Large intestine (tissue), 3 donors: ENCODE data around the gene GSX2. TPM values are rescaled to one million over a fixed set of nuclear protein-coding genes. Genes with fewer than 3 reads are reported as not detected.

Experiments used
- DNase-seq, 2 donors: peaks; one replicate each; pipeline versions ENCODE4 v3.0.0 to v3.0.0-alpha.2; 2013
- H3K27ac ChIP-seq: one replicate; pipeline ENCODE4 v1.5.1; 2013; ENCODE audit warnings: low read length
- H3K27me3 ChIP-seq: 2 replicates; pipeline ENCODE4 v1.6.1; 2013; ENCODE audit warnings: low read length; ENCODE audit not compliant: control insufficient read depth, insufficient read depth
- H3K36me3 ChIP-seq: 2 replicates; pipeline ENCODE4 v1.6.1; 2013; ENCODE audit warnings: low read length; ENCODE audit not compliant: control insufficient read depth, insufficient read depth
- H3K4me1 ChIP-seq: one replicate; pipeline ENCODE4 v1.6.1; 2013; ENCODE audit warnings: low read length; ENCODE audit not compliant: control insufficient read depth, insufficient read depth
- H3K4me3 ChIP-seq: one replicate; pipeline ENCODE4 v1.5.1; 2013; ENCODE audit warnings: low read length
- H3K9me3 ChIP-seq: one replicate; pipeline ENCODE4 v1.6.1; 2013; ENCODE audit warnings: mild to moderate bottlenecking, low read depth, low read length, moderate library complexity; ENCODE audit not compliant: control insufficient read depth
- WGBS: methylation state at CpG from one replicate; pipeline ENCODE4 v1.1.5; 2013; ENCODE audit warnings: low lambda C conversion rate; ENCODE audit not compliant: insufficient coverage; 5-methylcytosine and 5-hydroxymethylcytosine counted together
- polyA plus RNA-seq: library from polyadenylated mRNA; unstranded; fragments of 120-200 nt; gene quantifications from one replicate; pipeline ENCODE4 v1.2.1, GENCODE V29; 2013

The GSX2 gene
- polyA plus RNA-seq, 1 donor, result not detected

DNA sequence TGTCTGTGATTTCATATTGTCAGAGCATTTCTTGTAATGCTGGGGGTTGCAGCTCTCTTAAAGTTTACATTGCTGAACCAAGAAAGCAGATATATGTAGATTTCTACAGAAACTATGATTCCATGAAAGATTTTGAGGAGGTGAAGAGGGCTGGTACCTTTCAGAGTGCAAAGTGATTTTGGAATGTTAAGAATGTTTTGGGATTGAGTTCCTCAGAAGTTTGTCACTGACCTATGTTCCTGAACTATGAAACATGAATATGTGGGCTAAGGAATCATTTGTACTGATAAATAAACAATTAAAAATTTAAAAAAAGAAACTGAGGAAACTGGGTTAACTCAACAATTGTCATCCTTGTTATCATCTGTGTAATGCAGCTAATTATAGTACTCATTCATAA, 23.3 kb upstream of the GSX2 start:
- no peak overlapping the region for H3K27ac ChIP-seq

DNA sequence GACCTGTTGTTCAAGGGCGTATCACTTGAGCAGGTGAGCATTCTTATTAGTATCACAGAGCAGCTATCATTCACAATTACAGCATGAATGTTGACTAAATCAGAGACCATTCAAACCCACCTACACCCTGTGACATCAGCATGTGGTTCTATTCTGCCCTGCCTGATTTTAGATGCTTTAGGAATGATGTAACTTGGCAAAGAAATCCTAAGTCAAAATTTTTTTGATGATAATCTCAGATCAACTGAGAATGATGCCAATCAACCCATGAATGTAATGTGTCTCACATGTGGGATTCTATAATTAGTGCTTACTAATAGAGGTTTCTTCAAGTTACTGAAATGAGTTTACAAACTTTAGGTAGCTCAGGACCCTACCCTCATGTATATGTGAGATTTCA, 22.2 kb upstream of the GSX2 start:
- no CpG with 5 or more reads among the region's 1 CpG for WGBS
- no peak for DNase-seq
- no peak overlapping the region for H3K27ac ChIP-seq
- H3K9me3 ChIP-seq, result no peaks in the 10 kb centered on the region
- H3K4me3 ChIP-seq, result no peak overlapping the region
- H3K36me3 ChIP-seq, result no peaks in the 10 kb centered on the region
- H3K27me3 ChIP-seq, result peaks cover 3% of the 10 kb centered on the region
- no peaks in the 10 kb centered on the region for H3K4me1 ChIP-seq

More for the DNA sequence above, 23.3 kb upstream of the GSX2 start:
- Histone ChIP-seq H3K4me3 (no peak overlapping the region), H3K9me3 (no peaks in the 10 kb centered on the region), H3K4me1 (no peaks in the 10 kb centered on the region), H3K27me3 (peaks cover 3% of the 10 kb centered on the region), H3K36me3 (no peaks in the 10 kb centered on the region)
- DNase-seq, result no peak

DNA sequence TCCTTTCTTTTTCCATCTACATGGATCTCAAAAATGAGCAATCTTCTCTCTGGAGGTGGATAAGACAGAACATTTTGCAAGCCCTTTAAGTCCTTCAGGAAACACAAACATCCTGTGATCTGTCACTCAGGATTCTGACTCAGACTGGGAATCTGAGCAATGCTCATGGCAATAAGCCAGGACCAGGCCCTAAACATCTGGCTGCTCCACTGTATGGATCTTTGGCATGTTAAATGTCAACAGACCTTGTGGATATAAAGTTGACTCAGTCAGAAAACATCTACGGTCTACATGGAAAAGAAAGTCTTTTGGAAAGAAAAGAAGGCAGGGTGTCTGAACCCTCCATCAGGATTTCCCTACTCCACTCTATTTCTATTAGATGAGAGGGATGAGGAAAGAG, 17.8 kb upstream of the GSX2 start:
- Histone ChIP-seq H3K4me1 (no peaks in the 10 kb centered on the region), H3K4me3 (no peak overlapping the region), H3K9me3 (no peaks in the 10 kb centered on the region), H3K27ac (no peak overlapping the region), H3K36me3 (no peaks in the 10 kb centered on the region), H3K27me3 (peaks cover 10% of the 10 kb centered on the region)
- peak in 1 of 2 donors; percentile 18 for DNase-seq
- WGBS, result no CpG with 5 or more reads among the region's 1 CpG

DNA sequence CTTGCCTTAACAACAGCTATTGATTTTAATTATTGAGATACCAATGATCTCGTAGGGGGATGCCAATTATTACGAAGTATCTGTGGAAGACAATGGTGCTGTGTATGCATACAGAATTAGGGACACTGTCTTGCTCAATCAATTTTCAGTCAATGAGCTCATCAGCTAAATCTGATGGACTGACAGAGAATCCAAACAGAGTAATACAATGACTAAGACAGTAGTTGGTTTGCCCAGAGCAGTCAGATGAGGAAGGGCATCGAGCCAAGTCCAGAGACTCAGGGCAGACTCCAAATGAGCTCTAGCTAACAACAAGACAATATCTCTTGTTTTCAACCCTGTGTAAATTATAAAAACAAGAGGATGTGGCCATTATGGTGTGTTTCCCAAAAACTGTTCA, 14.7 kb upstream of the GSX2 start:
- no peak overlapping the region for H3K27ac ChIP-seq
- peaks cover 20% of the 10 kb centered on the region for H3K27me3 ChIP-seq
- H3K36me3 ChIP-seq, result no peaks in the 10 kb centered on the region
- H3K9me3 ChIP-seq, result no peaks in the 10 kb centered on the region
- no peak overlapping the region for H3K4me3 ChIP-seq
- DNase-seq, result no peak
- WGBS, result 86% methylated on average over 2 of the region's 3 CpGs
- no peaks in the 10 kb centered on the region for H3K4me1 ChIP-seq

DNA sequence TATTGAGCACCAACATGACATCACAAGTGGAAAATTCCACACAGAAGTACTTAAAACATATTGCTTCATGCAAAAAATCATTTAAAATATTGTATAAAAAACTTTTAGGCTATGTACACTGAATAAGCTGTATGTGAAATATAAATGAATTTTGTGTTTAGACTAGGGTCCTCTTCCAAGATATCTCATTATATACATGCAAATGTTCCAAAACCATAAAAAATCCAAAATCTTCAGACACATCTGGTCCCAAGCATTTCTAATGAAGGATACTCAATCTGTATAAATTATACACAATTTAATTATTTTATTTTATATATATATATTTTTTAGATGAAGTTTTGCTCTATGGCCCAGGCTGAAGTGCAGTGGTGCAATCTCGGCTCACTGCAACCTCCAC, 10.1 kb upstream of the GSX2 start:
- H3K27me3 ChIP-seq, result peaks cover 64% of the 10 kb centered on the region
- H3K4me1 ChIP-seq, result peaks cover 19% of the 10 kb centered on the region
- no peak overlapping the region for H3K27ac ChIP-seq
- no peaks in the 10 kb centered on the region for H3K9me3 ChIP-seq
- WGBS, result no CpG with 5 or more reads among the region's 1 CpG
- no peak overlapping the region for H3K4me3 ChIP-seq
- DNase-seq, result no peak
- H3K36me3 ChIP-seq, result no peaks in the 10 kb centered on the region

DNA sequence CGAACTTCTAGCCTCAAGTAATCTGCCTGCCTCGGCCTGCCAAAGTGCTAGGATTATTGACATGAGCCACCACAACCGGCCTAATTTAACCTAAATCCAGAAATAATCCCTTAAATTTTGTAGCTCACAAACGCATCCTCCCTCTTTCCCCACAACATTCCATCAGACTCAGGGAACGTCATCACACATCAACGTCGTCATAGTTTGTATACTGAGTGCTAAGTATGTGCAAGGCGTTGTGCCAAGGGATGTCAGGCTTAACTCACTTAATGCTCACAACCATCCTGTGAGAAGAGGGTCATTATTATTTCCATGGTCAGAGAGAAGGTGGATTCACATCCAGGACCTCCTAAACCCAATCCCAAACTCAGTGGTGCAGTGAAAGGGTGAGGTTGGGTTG, 9.6 kb upstream of the GSX2 start:
- H3K27ac ChIP-seq, result no peak overlapping the region

DNA sequence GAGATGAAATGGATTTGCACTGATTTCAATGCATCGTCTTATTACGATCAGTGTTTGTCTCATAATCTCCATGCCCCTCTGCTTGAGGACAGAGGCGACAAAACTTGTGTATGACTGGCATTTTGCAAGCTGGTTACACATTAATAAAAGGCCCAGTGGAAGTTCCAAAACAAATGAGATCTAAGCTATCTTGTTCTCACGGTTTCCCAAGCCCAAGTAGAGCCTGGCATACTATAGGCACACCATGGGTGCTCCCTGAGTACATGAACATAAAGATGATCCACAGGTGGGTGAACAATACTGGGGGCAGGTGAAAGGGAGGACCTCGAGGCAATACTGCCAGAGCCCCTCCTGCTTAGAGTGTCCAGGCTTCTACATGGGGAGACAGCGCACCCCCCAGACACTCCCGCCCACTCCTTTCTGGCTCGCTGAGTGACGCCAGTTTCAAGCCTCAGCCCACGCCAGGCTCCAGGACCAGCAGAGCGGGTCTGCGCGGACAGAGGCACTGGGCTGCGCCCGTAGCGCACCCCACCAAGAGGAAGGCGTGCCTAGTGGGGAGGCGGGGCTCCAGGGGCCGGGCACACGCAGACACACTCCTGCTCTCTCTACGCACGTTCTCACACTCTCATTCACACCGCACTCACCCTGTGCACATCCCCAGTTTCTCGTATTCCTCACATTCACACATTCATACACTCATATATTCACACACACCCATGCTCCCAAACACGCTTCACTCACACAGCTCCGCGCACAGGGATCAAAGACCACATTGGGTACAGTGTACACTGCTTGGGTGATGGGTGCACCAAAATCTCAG, 8.9 kb upstream of the GSX2 start:
- DNase-seq, result no peak

More for the DNA sequence above, 9.6 kb upstream of the GSX2 start:
- peaks cover 69% of the 10 kb centered on the region for H3K27me3 ChIP-seq
- H3K4me1 ChIP-seq, result peaks cover 19% of the 10 kb centered on the region
- no peaks in the 10 kb centered on the region for H3K36me3 ChIP-seq
- WGBS, result no CpG with 5 or more reads among the region's 8 CpGs
- DNase-seq, result no peak
- no peaks in the 10 kb centered on the region for H3K9me3 ChIP-seq
- H3K4me3 ChIP-seq, result no peak overlapping the region

DNA sequence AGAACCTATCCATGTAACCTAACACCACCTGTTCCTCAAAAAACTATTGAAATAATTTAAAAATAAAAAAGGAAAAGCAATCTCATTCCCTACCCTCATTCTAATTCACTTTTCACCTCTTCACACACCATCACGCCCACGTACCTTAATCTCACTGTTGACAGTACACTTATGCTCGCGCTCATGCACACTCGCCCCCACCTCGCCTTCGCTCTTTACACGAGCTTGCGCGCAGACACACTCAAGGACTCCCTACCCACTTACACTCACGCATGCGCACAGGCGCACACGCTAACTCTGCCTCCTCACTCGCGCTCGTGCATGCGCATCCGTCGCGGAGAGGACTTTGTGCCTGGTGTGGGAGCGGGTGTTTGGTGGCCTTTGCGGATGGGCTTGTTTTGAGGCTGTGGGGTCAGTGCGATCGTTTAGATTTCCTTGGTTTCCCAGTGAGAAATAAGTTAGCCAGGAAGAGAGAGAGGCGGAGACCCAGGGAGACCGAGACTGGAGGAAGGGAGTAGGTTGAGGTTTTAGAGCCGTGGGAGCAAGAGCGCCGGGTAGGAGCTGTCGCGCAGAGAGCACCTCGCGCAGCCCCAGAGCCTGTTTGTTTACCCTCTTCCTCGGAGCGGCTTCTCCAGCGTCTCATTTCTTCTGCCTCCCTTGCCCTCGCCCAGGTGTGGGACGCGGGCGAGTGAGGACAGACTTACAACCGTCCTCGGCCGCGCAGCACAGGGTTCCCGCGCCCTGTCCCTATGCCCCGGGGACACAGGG, 8.1 kb upstream of the GSX2 start:
- Histone ChIP-seq H3K27me3 (peaks cover 80% of the 10 kb centered on the region), H3K4me3 (peak overlapping the region; percentile 38)

More for the DNA sequence above, 8.9 kb upstream of the GSX2 start:
- H3K27me3 ChIP-seq, result peaks cover 75% of the 10 kb centered on the region
- no peaks in the 10 kb centered on the region for H3K9me3 ChIP-seq
- no peaks in the 10 kb centered on the region for H3K36me3 ChIP-seq
- H3K4me3 ChIP-seq, result peak overlapping the region; percentile 38
- no peak overlapping the region for H3K27ac ChIP-seq
- WGBS, result no CpG with 5 or more reads among the region's 27 CpGs
- H3K4me1 ChIP-seq, result peaks cover 19% of the 10 kb centered on the region

DNA sequence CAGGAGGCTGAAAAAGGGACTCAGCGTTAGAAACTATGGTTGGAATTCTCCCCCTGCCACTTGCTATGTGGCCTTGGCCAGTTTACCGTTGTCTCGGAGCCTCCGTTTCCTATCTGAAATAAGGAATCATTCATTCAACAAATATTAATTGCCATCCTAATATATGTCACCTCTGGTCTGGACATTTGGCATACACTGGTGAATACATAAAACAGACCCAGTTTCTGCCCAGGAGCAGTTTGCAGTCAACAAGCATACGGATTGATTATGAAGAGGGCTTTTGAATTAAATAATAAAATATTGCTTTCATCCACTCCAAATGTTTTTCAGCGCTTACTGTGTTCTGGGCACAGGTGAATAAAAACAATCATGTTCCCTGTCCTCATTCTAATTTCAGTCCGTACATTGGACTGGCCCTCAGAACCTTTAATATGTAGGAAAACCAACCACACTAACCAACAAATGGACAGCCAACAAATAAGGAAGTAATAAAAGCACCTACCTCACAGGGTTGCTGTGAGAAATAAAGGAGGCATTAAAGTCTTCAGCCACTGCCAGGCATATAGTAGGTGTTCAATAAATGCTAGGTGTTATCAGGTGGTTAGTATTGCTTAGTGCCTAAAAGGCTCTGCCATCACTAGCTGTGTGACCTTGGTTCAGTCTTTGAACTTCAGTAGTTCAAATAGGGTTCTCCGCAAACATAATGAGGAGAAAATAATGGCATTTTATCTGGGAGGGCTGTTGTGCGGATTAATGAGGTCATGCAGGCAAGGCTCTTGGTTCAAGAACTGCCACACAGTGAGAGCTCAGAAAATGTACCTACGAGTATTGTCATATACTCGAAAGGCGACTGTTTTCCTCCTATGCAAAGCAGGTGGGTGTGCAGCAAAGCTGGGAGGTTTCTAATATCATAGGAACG, 7.3 kb upstream of the GSX2 start:
- DNase-seq, result peak in 1 of 2 donors; percentile 10
- WGBS, result no CpG with 5 or more reads among the region's 13 CpGs
- H3K36me3 ChIP-seq, result no peaks in the 10 kb centered on the region
- H3K27ac ChIP-seq, result no peak overlapping the region
- peaks cover 19% of the 10 kb centered on the region for H3K4me1 ChIP-seq
- H3K9me3 ChIP-seq, result no peaks in the 10 kb centered on the region
- peak overlapping the region; percentile 38 for H3K4me3 ChIP-seq
- peaks cover 82% of the 10 kb centered on the region for H3K27me3 ChIP-seq

More for the DNA sequence above, 8.1 kb upstream of the GSX2 start:
- peak; percentile 72 to 86 for DNase-seq
- Histone ChIP-seq H3K36me3 (no peaks in the 10 kb centered on the region), H3K27ac (no peak overlapping the region), H3K9me3 (no peaks in the 10 kb centered on the region), H3K4me1 (peaks cover 19% of the 10 kb centered on the region)
- 0% methylated on average over 2 of the region's 48 CpGs for WGBS
